GM12865 (cell line): ENCODE measurements around the gene STING1.
A peak's percentile ranks its signal among the peaks of the same experiment; 100 is the strongest.
"Not testable (repeated sequence)": the region's sequence is repeated elsewhere in the genome, so short reads cannot be mapped to it uniquely, and the experiment has no call there.

Experiments used
- DNase-seq: peaks from one replicate; pipeline ENCODE4 v3.0.0; 2010; ENCODE audit warnings: low read depth
- H3K4me3 ChIP-seq: 2 replicates; pipeline ENCODE4 v1.5.1; 2011; ENCODE audit warnings: mild to moderate bottlenecking, low read depth, low read length, control low read depth
- CTCF ChIP-seq: IDR thresholded peaks from 2 replicates; pipeline ENCODE4 v1.5.1; 2011; ENCODE audit warnings: low read length, control low read depth, low read depth, inconsistent platforms; ENCODE audit not compliant: insufficient read depth; ENCODE audit errors: missing control alignments

STING1 gene

DNA sequence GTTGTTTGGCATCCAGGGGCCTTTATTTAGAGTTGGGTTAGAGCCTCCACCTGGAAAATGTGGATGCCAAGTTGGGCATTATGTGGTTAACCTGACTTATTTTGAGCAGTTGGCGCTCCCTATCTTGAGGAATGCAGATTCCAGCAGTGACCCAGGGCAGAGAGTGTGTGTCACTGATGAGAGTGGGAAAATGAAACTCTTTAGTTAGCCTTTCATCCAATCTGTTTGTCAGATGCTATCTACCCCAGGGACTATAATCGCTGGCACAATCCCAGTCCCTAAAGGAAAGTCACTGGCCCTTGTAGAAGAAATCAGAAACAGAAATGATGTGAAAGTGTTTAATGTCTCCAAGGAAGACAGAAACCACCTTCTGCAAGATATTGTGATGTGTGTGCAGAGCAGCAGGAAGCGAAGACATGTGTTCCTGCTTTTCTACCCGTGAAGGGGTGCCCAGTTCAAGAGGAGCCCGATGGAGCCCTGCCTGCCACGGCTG lies 10.2 kb upstream of the STING1 start:
- H3K4me3 ChIP-seq, result no peak overlapping the region
- DNase-seq, result no peak
- no peak for TF ChIP-seq CTCF

- TF ChIP-seq CTCF, result no peak
- DNase-seq, result peak; percentile 39
- H3K4me3 ChIP-seq, result no peak overlapping the region
Observed at GRCh38 chr5:139488260-139488659, 5.7 kb upstream of the STING1 start.

- no peak for TF ChIP-seq CTCF
- H3K4me3 ChIP-seq, result no peak overlapping the region
- no peak for DNase-seq
Observed at GRCh38 chr5:139486201-139486600, 3.6 kb upstream of the STING1 start.

- not testable (repeated sequence) for DNase-seq
- peak overlapping the region; percentile 73 for H3K4me3 ChIP-seq
Observed at GRCh38 chr5:139482890-139483208, 291 bp upstream of the STING1 start.

DNA sequence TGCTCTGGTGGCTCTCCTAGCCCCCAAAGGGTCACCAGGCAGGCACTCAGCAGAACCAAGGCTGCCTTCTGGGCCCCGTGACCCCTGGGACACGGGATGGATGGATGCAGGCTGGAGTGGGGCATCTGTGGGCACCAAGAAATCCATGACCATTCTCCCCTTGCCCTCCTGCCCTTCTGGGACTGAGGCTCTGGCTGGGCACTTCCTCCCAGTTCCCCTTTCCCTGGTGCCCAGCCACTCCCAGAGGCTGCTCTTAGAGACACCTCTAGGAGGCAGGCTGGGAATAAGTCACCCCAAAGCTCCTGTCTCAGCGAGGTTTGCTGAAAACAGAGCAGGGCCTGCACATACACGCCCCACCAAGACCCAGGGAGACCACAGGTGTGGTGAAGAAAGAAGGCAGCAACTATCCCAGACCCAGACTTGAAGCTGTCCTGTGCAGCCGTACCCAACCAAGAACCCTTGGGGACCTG lies 943 bp downstream of the STING1 start:
- H3K4me3 ChIP-seq, result peak overlapping the region; percentile 73
- no peak for TF ChIP-seq CTCF
- DNase-seq, result peak; percentile 21

- no peak for TF ChIP-seq CTCF
- no peak for DNase-seq
- H3K4me3 ChIP-seq, result peak overlapping the region; percentile 73
Observed at GRCh38 chr5:139481122-139481533, 1.4 kb downstream of the STING1 start.

GRCh38 chr5:139479729-139480128 lies 2.8 kb downstream of the STING1 start:
- DNase-seq, H3K4me3 ChIP-seq: not testable (repeated sequence)

DNA sequence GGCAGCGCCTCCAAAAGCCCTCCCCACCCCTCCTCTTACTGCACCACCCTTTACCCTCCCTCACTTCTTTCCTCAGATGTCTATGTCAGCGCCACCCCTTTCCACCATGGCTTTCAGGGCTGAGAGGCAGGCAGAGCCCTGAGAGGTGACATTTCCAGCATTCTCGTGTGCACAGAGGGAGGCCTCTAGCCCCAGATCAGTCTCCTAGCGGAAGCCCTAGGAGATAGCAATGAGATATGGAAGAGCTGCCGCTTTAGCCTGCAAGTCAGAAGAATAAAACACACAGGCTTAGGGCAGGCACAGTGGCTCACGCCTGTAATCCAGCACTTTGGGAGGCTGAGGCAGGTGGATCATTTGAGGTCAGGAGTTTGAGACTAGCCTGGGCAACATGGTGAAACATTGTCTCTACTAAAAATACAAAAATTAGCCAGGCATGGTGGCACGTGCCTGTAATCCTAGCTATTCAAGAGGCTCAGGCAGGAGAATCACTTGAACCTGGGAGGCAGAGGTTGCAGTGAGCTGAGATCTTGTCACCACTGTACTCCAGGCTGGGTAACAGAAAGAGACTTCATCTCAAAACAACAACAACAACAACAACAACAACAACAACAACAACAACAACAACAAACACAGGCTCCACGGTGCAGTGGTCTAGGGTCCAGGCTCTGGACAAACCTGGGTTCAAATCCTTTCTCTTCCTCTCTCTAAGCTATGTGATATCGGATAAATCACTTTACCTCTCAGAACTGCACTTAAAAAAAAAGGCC lies 3.7 kb downstream of the STING1 start:
- H3K4me3 ChIP-seq, DNase-seq: not testable (repeated sequence)
